ENCODE data around the gene SP2. TPM values are rescaled to one million over a fixed set of nuclear protein-coding genes. Genes with fewer than 3 reads are reported as not detected.
A peak's percentile ranks its signal among the peaks of the same experiment; 100 is the strongest.

Gene SP2
- polyA plus RNA-seq, 4 donors = 24.3 to 25.7 (median 25.4) TPM

- DNase-seq (ENCODE audit: low read depth in 4 of 4, low spot score in 3 of 4) = no peak
These were observed 49.8 kb downstream of the SP2 start for GRCh38 chr17:47945529-47946508.

- DNase-seq (ENCODE audit: low read depth in 4 of 4, low spot score in 3 of 4) = no peak
These were observed 50.5 kb downstream of the SP2 start for GRCh38 chr17:47946516-47946915.

DNA sequence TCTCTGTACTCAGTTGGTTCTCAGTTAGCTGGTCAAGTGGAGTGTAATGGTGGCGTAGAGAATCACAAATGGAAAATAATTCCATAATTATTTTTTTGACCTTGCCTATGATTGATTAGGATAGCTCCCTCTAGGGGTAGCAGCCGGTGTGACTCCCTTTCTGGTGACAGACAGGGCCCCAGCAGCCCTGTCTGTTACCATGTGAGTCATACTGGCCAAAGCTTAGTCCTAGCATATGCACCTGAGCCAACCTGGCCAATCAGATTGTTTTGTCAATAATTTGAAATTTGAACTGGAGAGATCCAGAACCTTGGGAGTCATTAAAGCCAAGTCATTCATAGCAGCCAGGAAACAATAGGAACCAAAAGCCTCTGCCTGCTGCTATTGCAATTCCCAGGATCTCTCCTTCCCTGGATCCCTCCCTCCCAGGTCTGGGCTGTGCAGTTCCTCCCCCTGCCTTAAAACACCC is 50.9 kb downstream of the SP2 start:
- no peak for DNase-seq (ENCODE audit: low read depth in 4 of 4, low spot score in 3 of 4)

DNA sequence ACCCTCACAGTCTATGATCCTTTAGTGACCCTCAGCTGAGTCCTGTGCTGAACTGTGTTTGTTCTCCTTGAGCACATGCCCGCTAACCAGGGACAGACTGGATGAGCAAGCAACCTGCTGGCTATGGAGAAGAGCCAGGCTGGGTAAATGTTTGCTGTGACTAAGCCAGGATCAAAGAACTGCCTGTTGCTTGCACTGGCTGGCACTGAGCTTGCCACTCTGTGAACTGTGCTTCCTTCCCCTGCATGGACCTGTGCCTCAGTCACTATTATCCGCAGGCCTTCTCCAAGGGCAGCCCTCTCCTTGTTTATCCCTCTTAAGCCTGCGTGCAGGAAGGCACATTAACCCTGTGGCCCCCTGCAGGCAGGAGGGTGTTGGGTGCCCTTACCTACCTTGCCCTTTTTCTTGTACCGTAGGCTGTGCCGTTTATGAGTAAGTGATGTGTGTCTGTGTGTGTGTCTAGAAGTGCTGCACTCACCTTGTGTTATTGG is 52.7 kb downstream of the SP2 start:
- DNase-seq (ENCODE audit: low read depth in 4 of 4, low spot score in 3 of 4) = no peak

- peak in 2 of 4 donors; percentile 75 to 77 for DNase-seq (ENCODE audit: low read depth in 4 of 4, low spot score in 3 of 4)
These were observed 53.2 kb downstream of the SP2 start for GRCh38 chr17:47949197-47949759.

DNA sequence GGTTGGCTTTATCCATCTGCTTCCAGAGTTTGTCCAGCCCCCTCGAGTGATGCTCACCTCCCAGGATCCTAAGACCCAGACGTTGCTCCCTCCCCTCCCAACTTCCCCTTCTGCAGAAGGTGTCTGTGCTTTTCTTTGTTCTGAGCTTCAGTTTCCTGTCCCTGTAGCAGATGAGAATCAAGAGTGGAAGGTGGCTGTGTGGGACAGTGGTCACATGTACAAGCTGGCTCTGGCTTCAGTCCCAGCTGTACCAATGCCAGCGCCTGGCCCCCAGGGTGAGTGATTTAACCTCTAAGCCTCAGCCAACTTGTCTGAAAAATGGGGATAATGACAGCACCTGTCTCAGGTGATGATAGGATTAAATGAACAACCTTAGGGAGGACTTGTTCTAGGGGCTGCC is 53.9 kb downstream of the SP2 start:
- DNase-seq (ENCODE audit: low read depth in 4 of 4, low spot score in 3 of 4) = no peak

DNA sequence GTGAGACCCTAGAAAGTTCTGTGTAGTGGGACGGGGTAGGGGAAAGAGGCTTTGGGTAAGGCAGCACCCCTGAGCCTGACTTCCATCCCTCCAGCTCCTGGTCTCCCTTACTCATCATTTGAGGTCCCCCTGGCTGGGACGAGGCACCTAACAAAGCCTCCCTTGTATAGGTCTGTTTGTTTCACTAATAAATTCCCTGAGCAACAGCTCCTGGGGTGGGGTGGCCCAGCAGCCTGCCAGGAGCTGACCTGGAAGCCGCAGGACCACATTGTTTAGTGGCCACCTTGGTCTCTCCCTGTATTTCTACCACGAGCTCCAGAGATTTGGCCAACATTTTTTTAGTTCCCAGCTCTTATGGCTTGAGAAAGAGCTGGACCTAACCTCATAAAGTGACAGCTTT is 54.4 kb downstream of the SP2 start:
- DNase-seq (ENCODE audit: low read depth in 4 of 4, low spot score in 3 of 4) = no peak

- DNase-seq (ENCODE audit: low read depth in 4 of 4, low spot score in 3 of 4) = no peak
These were observed 56.4 kb downstream of the SP2 start for GRCh38 chr17:47952171-47953021.

- DNase-seq (ENCODE audit: low read depth in 4 of 4, low spot score in 3 of 4) = no peak
These were observed 57.9 kb downstream of the SP2 start for GRCh38 chr17:47953909-47954308.

GRCh38 chr17:47955497-47956461 is 59.7 kb downstream of the SP2 start:
- DNase-seq (ENCODE audit: low read depth in 4 of 4, low spot score in 3 of 4) = no peak

DNA sequence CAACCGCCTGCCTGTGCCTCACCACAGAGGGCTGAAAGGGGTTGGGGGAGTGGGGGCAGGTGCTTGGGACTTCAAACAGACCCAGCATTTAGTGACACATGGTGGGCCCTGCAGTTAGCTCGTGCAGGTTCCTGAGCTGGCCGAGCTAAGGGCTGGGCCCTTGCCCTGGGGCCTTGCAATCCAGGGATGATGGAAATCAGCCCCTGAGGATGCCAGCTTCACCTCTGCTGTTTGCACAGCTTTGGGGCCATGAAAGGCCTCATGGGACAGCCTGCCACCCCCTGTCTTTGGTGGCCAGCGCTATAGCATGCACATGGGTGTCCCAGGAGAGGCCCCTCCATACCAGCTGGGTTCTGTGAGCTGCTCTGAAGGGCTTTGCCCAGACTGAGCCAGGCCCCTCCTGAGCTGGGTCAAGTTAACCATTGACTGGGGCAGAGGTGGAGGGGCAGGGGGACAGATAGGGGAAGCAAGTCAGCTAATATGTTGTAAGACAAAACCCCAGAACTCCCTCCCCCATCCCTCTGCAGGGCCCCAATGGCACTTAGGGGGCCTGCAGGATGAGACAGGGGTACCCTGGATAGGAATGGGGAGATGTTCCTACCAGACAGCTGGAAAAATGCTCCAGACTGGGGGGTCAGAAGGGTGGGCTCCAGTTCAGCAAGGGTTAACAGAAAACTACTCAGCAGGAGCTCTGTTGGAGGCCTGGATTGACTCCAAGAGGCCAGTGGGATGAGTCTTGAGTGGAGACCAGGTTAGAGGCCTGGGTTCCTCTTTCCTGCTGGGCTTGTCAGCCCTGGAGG is 61.0 kb downstream of the SP2 start:
- no peak for DNase-seq (ENCODE audit: low read depth in 4 of 4, low spot score in 3 of 4)

DNA sequence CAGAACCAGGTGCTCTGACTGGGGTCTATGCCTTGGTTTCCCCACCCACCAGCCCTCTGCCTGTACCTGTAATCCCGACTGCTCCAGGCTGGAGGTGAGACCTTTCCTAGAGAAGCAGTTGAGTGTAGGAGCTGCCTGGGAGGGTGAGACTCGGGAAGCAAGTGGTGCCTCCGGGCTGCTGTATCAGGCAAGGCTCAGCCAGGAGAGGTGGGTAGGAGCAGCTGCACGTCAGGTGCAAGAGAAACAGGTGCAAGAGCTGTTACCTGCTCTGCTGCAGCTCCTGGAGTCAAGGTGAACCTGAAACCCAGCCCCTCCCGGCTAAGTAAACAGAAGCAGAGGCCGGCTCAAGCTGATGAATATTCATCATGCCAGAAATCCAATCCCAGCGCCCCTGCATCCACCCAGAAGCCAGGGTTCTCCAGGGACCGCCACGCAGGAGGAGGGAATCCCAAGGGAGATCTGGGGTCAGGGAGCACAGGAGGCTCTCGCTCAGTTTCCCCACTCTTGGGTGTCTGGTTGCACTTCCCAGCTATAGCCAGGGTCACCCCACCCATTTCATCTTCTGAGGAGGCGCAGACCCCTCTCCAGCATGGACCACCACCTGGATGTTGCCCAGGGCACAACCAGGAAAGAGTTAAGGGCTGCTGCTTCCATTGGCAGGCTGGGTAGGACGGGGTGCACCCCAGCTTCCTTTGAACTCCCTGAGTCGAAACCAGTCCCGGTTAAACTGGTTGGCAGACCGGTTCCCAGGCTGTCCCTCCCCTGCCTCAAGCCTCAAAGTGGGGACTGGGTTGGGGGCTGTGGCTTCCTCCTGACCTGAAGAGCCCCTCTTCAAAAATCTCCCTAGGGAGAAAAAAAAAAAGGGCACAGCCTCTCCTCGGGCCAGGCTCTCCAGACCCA is 61.8 kb downstream of the SP2 start, which contains the start of gene PRR15L:
TSS of gene PRR15L (minus strand) at position 293 of the 900 bp plus-strand sequence. CDS start 4,649 bp downstream, outside the sequence.
- no peak for DNase-seq (ENCODE audit: low read depth in 4 of 4, low spot score in 3 of 4)

GRCh38 chr17:47959825-47960655 is 64.0 kb downstream of the SP2 start:
- no peak for DNase-seq (ENCODE audit: low read depth in 4 of 4, low spot score in 3 of 4)

- no peak for DNase-seq (ENCODE audit: low read depth in 4 of 4, low spot score in 3 of 4)
These were observed 65.4 kb downstream of the SP2 start for GRCh38 chr17:47961406-47961805.

DNA sequence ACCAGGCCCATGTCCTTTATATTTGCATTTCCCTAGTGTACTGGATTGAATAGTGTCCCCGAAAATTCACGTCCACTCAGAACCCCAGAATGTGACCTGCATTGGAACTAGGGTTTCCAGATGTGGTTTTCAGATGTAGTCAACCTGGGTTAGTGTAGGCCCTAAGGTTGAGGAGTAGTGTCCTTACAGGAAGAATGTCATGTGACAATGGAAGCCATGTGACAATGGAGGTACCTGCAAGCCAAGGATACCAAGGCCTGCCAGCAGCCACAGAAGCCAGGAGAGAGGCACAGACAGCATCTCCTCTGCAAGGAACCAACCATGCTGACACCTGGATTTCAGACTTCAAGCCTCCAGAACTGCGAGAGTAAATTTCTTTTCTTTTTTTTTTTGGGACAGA is 66.9 kb downstream of the SP2 start:
- no peak for DNase-seq (ENCODE audit: low read depth in 4 of 4, low spot score in 3 of 4)

DNA sequence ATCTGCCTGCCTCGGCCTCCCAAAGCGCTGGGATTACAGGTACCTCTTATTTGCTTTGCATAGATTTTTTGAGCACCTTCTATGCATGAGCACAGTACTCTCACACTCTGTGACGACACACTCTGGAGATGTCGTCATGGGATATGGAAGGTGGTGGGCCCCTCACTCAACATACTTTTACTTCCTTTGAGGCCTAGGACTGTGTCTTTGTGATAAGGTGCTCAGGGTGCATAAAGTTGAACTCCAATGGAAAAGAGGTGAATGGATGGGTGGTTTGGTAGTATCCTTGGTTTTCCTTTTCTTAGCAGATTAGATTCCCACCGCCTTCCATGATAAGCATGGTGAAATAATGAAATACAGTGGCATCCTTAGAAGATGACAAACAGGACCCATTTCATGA is 68.8 kb downstream of the SP2 start:
- DNase-seq (ENCODE audit: low read depth in 4 of 4, low spot score in 3 of 4) = no peak

- DNase-seq (ENCODE audit: low read depth in 4 of 4, low spot score in 3 of 4) = no peak
These were observed 70.1 kb downstream of the SP2 start for GRCh38 chr17:47966079-47966519.
